Osteoblast (primary cell): Measurements from ENCODE around the gene MAML2. TPM values are rescaled to one million over a fixed set of nuclear protein-coding genes. Genes with fewer than 3 reads are reported as not detected.

Source experiments
- DNase-seq: peaks from one replicate; pipeline ENCODE4 v3.0.0; 2011; ENCODE audit warnings: low spot score, mixed read lengths; ENCODE audit not compliant: insufficient read length; ENCODE audit errors: missing footprints
- H2AFZ ChIP-seq: 2 replicates; pipeline ENCODE4 v1.6.0; 2011; ENCODE audit warnings: mild to moderate bottlenecking, low read length
- H3K27ac ChIP-seq: 2 replicates; pipeline ENCODE4 v1.5.1; 2011; ENCODE audit warnings: mild to moderate bottlenecking, low read depth, low read length, moderate library complexity
- H3K27me3 ChIP-seq: 2 replicates; pipeline ENCODE4 v1.6.0; 2012; ENCODE audit warnings: mild to moderate bottlenecking, control low read depth, inconsistent platforms, low read length, moderate library complexity; ENCODE audit not compliant: insufficient read depth
- H3K36me3 ChIP-seq: 2 replicates; pipeline ENCODE4 v1.5.1; 2011; ENCODE audit warnings: mild to moderate bottlenecking, low read length, control low read depth, moderate library complexity; ENCODE audit not compliant: insufficient read depth
- H3K4me1 ChIP-seq: 2 replicates; pipeline ENCODE4 v1.5.1; 2011; ENCODE audit warnings: mild to moderate bottlenecking, low read length, control low read depth, moderate library complexity; ENCODE audit not compliant: insufficient read depth
- H3K4me2 ChIP-seq: 2 replicates; pipeline ENCODE4 v1.6.0; 2011; ENCODE audit warnings: mild to moderate bottlenecking, low read length; ENCODE audit not compliant: insufficient read depth
- H3K4me3 ChIP-seq: fragments of 200-600 bp; sonication (generic); 3 replicates; pipeline ENCODE4 v1.5.1; 2012; ENCODE audit warnings: mild to moderate bottlenecking, low read length, inconsistent platforms; ENCODE audit not compliant: insufficient read depth
- H3K79me2 ChIP-seq: 2 replicates; pipeline ENCODE4 v1.6.0; 2012; ENCODE audit warnings: mild to moderate bottlenecking, low read length, control low read depth, inconsistent platforms; ENCODE audit not compliant: insufficient read depth
- H3K9me3 ChIP-seq: 2 replicates; pipeline ENCODE4 v1.5.1; 2011; ENCODE audit warnings: low read depth, low read length, control low read depth
- H4K20me1 ChIP-seq: 2 replicates; pipeline ENCODE4 v1.6.0; 2012; ENCODE audit warnings: mild to moderate bottlenecking, low read length, control low read depth; ENCODE audit not compliant: insufficient read depth
- total RNA-seq: library from RNA; depleted of rRNA; stranded (reverse); fragments of >200 nt; gene quantifications from 2 replicates; pipeline ENCODE4 v1.2.3, GENCODE V29; 2012
- TF ChIP-seq, protein P1 (sequence below): IDR thresholded peaks from 2 replicates; pipeline ENCODE4 v1.5.1; 2011; ENCODE audit warnings: mild to moderate bottlenecking, low read depth, low read length, moderate library complexity; ENCODE audit errors: extremely low read depth

The MAML2 gene
- total RNA-seq, 1 donor = 17.4 TPM

DNA sequence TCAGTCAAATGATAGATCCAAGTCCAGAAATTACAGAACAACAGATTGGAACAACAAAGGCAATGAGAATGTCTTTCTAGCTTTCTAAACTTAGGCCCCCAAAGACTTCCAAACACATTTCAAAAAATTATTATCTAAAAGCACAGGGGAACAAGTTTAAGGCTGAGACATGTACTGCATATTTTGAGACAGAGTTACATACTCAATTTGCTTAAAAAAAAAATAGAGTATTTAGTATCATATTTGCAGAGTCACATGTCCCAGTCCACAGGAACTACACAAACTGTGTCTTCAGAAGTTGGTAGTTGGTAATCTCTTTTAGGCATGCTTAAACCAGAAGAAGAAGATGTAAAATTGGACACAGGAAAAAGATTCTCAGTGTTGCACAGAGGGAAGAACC lies 127.2 kb downstream of the MAML2 start:
- peaks cover 62% of the 10 kb centered on the region for H3K4me1 ChIP-seq
- no peaks in the 10 kb centered on the region for H4K20me1 ChIP-seq
- no peaks in the 10 kb centered on the region for H3K36me3 ChIP-seq
- DNase-seq = no peak
- no peak overlapping the region for H2AFZ ChIP-seq
- peaks cover 70% of the 10 kb centered on the region for H3K79me2 ChIP-seq
- TF ChIP-seq, protein P1, sequence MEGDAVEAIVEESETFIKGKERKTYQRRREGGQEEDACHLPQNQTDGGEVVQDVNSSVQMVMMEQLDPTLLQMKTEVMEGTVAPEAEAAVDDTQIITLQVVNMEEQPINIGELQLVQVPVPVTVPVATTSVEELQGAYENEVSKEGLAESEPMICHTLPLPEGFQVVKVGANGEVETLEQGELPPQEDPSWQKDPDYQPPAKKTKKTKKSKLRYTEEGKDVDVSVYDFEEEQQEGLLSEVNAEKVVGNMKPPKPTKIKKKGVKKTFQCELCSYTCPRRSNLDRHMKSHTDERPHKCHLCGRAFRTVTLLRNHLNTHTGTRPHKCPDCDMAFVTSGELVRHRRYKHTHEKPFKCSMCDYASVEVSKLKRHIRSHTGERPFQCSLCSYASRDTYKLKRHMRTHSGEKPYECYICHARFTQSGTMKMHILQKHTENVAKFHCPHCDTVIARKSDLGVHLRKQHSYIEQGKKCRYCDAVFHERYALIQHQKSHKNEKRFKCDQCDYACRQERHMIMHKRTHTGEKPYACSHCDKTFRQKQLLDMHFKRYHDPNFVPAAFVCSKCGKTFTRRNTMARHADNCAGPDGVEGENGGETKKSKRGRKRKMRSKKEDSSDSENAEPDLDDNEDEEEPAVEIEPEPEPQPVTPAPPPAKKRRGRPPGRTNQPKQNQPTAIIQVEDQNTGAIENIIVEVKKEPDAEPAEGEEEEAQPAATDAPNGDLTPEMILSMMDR = no peak
- peak overlapping the region; percentile 54 for H3K4me2 ChIP-seq
- H3K27ac ChIP-seq = peak overlapping the region; percentile 77
- no peaks in the 10 kb centered on the region for H3K9me3 ChIP-seq
- H3K4me3 ChIP-seq = no peak overlapping the region
- no peaks in the 10 kb centered on the region for H3K27me3 ChIP-seq

DNA sequence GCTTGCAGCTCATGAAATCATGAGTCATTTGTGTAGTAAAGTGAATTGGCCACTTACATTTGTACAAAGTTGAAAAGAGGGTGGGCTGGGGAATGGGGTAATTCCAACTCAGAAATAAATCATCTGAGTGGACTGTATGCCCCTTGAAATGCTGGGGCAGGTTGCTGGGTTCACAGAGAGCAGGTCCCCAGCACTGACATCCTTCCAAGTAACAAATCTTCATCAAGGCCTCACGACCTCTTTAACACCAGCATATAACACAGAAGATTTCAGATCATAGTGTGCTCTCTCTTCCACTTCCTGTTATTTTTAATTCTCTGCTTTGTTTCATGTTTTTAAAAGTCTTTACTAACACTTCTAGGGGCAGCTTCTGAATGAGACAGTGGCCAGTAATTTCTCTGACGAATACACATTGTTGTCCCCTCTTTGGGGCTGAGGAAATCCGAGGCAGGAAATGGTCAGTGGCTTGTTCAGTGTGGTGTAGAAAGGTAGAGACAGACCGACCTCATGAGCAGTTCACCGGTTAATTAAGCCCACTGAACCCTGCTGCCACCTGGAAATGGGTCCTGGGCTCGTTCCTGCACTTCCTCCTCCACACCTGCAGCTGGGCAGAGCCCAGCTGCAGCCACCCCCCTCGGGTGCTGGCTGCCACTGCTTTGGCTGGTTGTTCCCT lies 127.7 kb downstream of the MAML2 start:
- H3K4me2 ChIP-seq = peak overlapping the region; percentile 54
- H3K9me3 ChIP-seq = no peaks in the 10 kb centered on the region
- peak overlapping the region; percentile 77 for H3K27ac ChIP-seq
- H3K27me3 ChIP-seq = no peaks in the 10 kb centered on the region
- no peaks in the 10 kb centered on the region for H4K20me1 ChIP-seq
- DNase-seq = peak; percentile 77
- no peaks in the 10 kb centered on the region for H3K36me3 ChIP-seq
- TF ChIP-seq, protein P1 = no peak
- H3K4me1 ChIP-seq = peaks cover 56% of the 10 kb centered on the region
- H2AFZ ChIP-seq = no peak overlapping the region
- peaks cover 72% of the 10 kb centered on the region for H3K79me2 ChIP-seq
- no peak overlapping the region for H3K4me3 ChIP-seq

DNA sequence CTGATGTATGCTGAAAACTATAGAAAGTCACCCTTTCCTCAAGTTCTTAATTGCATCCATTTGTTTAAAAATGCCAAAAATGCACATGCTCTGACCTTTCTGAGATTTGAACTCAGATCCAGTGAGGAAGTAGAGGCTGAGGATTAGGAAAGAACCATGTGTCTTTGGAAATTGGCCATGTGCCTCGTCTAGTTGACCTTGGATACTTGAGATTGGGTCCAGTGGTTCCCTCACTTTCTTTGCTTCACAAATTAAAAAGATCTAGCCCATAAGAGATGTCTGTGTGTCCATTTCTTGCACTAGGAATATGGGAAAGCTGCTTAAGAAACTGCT lies 128.3 kb downstream of the MAML2 start:
- peaks cover 70% of the 10 kb centered on the region for H3K79me2 ChIP-seq
- H3K4me2 ChIP-seq = peak overlapping the region; percentile 54
- DNase-seq = no peak
- H3K27me3 ChIP-seq = no peaks in the 10 kb centered on the region
- H3K4me3 ChIP-seq = no peak overlapping the region
- H3K27ac ChIP-seq = peak overlapping the region; percentile 77
- H2AFZ ChIP-seq = no peak overlapping the region
- TF ChIP-seq, protein P1 = no peak
- H3K4me1 ChIP-seq = peaks cover 51% of the 10 kb centered on the region
- H4K20me1 ChIP-seq = no peaks in the 10 kb centered on the region
- H3K36me3 ChIP-seq = no peaks in the 10 kb centered on the region
- no peaks in the 10 kb centered on the region for H3K9me3 ChIP-seq

DNA sequence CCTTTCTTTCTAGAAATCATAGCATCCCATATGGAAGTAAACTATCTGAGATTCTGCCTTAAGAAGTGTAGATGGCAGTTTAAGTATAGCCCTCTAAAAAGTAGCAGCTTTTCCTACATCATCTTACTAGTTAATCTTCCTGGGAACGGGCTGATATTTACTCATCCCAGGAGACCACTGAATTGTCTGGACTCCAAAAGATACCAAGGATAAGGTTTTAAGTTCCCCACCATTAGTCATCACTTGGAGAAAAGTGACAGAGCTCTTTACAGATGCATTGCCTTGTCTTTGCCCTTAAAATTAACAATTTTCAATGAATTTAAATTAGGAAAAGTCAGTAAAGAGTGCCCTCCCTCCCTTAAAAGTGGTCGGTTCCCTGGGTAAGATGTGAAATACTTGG lies 129.5 kb downstream of the MAML2 start:
- H4K20me1 ChIP-seq = no peaks in the 10 kb centered on the region
- H3K9me3 ChIP-seq = no peaks in the 10 kb centered on the region
- no peaks in the 10 kb centered on the region for H3K36me3 ChIP-seq
- H3K79me2 ChIP-seq = peaks cover 70% of the 10 kb centered on the region
- no peak overlapping the region for H2AFZ ChIP-seq
- H3K4me1 ChIP-seq = peaks cover 50% of the 10 kb centered on the region
- peak; percentile 60 for DNase-seq
- H3K4me2 ChIP-seq = peak overlapping the region; percentile 40
- TF ChIP-seq, protein P1 = no peak
- H3K27me3 ChIP-seq = no peaks in the 10 kb centered on the region
- no peak overlapping the region for H3K4me3 ChIP-seq
- H3K27ac ChIP-seq = peak overlapping the region; percentile 76
